Thyroid gland (tissue), 4 donors: ENCODE measurements around the gene FHIT.

Experiments used
- POLR2A ChIP-seq, 2 donors: fragments of 450-650 bp; IDR thresholded peaks; one replicate each; pipeline ENCODE4 v1.6.1; 2017; ENCODE audit warnings: antibody characterized with exemption in 2 of 2, mild to moderate bottlenecking in 2 of 2, moderate library complexity in 1 of 2
- TF ChIP-seq, protein P1 (sequence below), 6 experiments: fragments of 200-600 bp in 3 of 6; fragments of 450-650 bp in 3 of 6; sonication (generic) in 3 of 6; IDR thresholded peaks; one replicate each; pipeline ENCODE4 v1.5.1; 2016 to 2019; ENCODE audit warnings: antibody characterized with exemption in 6 of 6, mild to moderate bottlenecking in 2 of 6, inconsistent platforms in 1 of 6, moderate library complexity in 1 of 6

DNA sequence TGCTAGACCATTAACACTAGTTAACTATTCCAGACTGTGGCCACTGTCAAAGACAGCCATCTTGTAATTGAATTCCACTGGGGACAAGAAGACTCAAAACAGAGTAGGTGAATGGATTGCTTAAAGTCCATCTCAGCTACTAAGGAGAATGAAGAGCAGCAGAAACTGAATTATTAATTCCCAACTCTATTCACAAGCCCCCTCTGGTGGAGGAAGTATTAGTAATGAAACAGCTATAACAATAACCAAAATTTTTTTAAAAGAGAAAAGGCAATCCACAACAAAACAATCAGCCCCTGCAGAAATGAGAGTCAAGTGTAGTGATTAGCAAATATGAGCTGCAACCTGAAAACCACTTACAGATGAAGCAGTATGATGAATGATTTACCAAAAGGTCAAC, 302.8 kb downstream of the FHIT start:
- no peak for TF ChIP-seq POLR2A (IDR thresholded peaks at IDR 0.05)
- TF ChIP-seq, protein P1, sequence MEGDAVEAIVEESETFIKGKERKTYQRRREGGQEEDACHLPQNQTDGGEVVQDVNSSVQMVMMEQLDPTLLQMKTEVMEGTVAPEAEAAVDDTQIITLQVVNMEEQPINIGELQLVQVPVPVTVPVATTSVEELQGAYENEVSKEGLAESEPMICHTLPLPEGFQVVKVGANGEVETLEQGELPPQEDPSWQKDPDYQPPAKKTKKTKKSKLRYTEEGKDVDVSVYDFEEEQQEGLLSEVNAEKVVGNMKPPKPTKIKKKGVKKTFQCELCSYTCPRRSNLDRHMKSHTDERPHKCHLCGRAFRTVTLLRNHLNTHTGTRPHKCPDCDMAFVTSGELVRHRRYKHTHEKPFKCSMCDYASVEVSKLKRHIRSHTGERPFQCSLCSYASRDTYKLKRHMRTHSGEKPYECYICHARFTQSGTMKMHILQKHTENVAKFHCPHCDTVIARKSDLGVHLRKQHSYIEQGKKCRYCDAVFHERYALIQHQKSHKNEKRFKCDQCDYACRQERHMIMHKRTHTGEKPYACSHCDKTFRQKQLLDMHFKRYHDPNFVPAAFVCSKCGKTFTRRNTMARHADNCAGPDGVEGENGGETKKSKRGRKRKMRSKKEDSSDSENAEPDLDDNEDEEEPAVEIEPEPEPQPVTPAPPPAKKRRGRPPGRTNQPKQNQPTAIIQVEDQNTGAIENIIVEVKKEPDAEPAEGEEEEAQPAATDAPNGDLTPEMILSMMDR (IDR thresholded peaks at IDR 0.05): peak in 3 of 6 experiments; percentile 17 to 29 (median 28)
